HG03103 (cell line): ENCODE results near the gene SLC9C1.
A peak's percentile ranks its signal among the peaks of the same experiment; 100 is the strongest.

ENCODE experiments used
- ATAC-seq: cut with Tn5 transposase; IDR thresholded peaks from one replicate; pipeline ENCODE4 v1.9.1; 2021; ENCODE audit warnings: low read depth; ENCODE audit not compliant: unreplicated experiment

The SLC9C1 gene

DNA sequence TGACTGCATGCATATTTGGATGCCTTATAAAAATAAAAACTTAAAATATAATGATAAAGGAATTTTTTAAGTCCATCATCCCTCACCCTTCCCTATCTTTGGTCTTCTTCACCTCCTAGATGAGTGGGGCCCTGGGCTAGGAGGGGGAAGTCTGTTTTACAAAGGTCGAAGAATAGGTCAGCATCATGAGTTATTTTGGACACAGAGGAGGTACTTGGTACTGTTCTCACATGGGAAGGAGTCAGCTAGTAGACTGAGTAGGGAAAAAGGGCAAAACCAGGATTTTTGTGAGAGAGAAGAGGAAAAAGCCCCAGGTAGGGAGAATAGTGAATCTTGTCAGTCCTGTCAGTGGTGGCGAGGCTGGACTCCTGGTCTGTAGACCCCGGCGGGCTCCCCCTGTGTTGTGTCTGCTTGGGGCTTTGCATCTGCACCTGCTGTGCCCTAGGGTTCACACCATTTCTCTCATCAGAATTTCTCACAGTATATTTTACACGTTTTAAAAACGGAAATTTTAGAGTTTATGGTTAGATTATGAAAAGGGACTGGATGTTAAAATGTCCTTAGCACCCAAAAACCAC lies 178.1 kb downstream of the SLC9C1 start:
- no peak for ATAC-seq

DNA sequence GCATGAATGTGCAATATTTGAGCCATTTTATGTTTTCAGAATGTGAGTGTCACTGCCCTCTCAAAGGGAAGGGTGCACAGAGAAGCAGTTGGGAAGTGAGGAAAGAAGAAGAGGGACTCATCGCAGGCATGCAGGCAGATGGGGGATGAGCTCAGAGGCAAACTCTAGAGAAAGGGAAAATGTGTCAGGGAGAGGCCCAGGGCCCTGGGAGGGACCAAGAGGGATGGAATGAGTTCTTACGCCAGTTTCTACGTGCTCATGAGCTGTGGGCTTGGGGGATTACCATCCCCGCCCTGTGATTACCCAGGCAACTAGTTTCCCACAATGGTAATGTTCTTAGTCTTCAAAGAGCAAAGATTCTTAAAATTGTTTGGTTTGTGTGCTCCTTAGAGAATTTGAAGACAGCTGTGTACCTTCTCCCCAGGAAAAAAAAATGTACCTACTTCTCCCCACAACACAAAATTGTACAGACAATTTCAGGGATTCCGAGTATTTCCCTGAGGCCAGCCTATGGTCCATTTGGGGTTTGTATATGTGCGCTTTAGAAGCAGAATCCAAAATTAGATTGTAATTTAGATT lies 178.8 kb downstream of the SLC9C1 start:
- ATAC-seq = peak; percentile 22

- no peak for ATAC-seq
Observed at GRCh38 chr3:112114576-112115160, 179.3 kb downstream of the SLC9C1 start.

- ATAC-seq = peak; percentile 41
Observed at GRCh38 chr3:112111785-112112402, 182.1 kb downstream of the SLC9C1 start.

DNA sequence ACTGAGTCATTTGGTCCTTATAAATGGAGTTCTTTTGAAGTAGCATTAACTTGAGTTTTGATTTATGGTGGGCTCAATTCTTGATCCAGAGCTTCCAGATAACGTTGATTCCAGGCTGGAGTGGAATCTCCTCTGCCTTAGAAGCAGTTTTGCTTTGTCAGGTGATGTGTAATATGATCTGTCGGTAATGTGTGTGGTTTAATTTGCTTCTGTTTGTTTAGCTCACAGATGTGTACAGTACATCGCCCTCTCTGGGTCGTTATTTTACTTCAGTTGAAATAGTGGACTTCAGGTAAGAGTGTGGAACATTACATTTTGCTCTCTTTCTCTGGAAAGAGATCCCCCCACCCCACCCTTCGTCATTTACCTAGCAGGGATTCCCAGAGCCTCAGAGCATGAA lies 184.7 kb downstream of the SLC9C1 start:
- ATAC-seq = no peak

DNA sequence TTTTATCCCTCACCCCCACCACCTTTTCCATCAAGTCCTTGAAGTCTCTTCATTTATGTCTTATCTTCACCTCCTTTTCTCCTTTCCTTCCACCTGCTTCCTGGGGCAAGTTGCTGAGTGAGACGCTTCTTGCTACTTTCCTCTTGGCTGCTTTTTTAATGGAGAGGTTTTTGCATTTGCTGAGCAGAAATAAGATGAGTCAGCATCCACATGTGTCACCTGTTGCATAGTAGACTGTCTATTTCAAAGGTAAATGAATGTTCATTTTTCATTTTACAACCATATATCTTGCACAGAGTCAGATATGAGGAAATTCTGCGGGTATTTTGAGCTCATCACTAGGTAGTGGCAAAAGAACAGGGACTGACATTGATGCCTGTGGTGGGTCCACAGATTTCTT lies 189.2 kb downstream of the SLC9C1 start:
- no peak for ATAC-seq

GRCh38 chr3:112101916-112102315 lies 192.1 kb downstream of the SLC9C1 start:
- no peak for ATAC-seq

GRCh38 chr3:112097378-112097777 lies 196.6 kb downstream of the SLC9C1 start:
- no peak for ATAC-seq

- ATAC-seq = no peak
Observed at GRCh38 chr3:112096176-112096575, 197.8 kb downstream of the SLC9C1 start.

- ATAC-seq = no peak
Observed at GRCh38 chr3:112095731-112096130, 198.3 kb downstream of the SLC9C1 start.

DNA sequence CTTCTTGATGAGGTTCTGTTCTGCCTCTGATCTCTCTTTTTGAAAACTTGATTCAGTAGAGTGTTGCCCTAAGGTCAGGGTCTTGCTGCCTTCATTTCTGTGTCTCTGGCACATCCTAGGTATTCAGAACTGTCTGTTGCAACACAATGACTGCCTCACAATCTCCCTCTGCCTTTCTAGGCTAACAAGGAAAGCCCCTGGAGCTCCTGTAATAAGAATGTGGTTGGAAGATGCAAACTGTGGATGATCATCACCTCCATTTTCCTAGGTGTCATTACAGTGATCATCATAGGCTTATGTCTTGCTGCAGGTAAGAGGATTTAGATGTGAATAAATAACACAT lies 200.9 kb downstream of the SLC9C1 start:
- ATAC-seq = no peak

- ATAC-seq = peak; percentile 57
Observed at GRCh38 chr3:112092496-112093179, 201.4 kb downstream of the SLC9C1 start.

- no peak for ATAC-seq
Observed at GRCh38 chr3:112090887-112091586, 203.0 kb downstream of the SLC9C1 start.
